ENCODE data around the gene RNF111.

Gene RNF111

DNA sequence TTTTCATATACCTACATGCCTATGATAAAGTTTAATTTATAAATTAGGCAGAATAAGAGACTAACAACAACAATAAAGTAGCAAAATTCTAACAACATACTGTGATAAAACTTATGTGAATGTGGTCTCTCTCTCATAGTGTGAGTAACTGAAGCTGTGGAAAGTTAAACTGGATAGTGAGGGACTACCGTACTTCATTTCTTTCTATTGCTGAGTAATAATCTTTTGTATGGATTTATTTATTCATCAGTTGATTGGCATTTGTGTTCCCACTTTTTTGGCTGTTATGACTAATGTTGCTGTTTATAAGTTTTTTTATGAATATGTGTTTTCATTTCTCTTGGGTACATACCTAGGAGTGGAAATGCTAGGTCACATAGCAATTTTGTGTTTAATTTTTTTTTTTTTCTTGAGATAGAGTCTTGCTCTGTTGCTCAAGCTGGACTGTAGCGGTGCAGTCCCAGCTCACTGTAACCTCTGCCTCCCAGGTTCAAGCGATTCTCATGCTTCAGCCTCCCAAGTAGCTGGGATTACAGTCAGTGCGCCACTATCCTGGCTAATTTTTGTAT is 41.0 kb downstream of the RNF111 start:
- H3K27ac ChIP-seq, result no peak overlapping the region
- no peak overlapping the region for H3K4me3 ChIP-seq (ENCODE audit: low read depth, low read length)
- H3K79me2 ChIP-seq, result peaks cover 19% of the 10 kb centered on the region
- H3K9ac ChIP-seq, result no peak overlapping the region
- H3K4me2 ChIP-seq (ENCODE audit: low read length), result no peak overlapping the region
- H3K27me3 ChIP-seq (ENCODE audit: control insufficient read depth, insufficient read depth, low read length), result no peaks in the 10 kb centered on the region
- no peaks in the 10 kb centered on the region for H3K9me3 ChIP-seq (ENCODE audit: control insufficient read depth, low read length)
- TF ChIP-seq, protein P1, sequence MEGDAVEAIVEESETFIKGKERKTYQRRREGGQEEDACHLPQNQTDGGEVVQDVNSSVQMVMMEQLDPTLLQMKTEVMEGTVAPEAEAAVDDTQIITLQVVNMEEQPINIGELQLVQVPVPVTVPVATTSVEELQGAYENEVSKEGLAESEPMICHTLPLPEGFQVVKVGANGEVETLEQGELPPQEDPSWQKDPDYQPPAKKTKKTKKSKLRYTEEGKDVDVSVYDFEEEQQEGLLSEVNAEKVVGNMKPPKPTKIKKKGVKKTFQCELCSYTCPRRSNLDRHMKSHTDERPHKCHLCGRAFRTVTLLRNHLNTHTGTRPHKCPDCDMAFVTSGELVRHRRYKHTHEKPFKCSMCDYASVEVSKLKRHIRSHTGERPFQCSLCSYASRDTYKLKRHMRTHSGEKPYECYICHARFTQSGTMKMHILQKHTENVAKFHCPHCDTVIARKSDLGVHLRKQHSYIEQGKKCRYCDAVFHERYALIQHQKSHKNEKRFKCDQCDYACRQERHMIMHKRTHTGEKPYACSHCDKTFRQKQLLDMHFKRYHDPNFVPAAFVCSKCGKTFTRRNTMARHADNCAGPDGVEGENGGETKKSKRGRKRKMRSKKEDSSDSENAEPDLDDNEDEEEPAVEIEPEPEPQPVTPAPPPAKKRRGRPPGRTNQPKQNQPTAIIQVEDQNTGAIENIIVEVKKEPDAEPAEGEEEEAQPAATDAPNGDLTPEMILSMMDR (IDR thresholded peaks at IDR 0.05), result no peak
- H3K4me1 ChIP-seq, result peaks cover 3% of the 10 kb centered on the region
- no peak overlapping the region for H2AFZ ChIP-seq
- no peaks in the 10 kb centered on the region for H3K36me3 ChIP-seq (ENCODE audit: control insufficient read depth, insufficient read depth, low read length)

DNA sequence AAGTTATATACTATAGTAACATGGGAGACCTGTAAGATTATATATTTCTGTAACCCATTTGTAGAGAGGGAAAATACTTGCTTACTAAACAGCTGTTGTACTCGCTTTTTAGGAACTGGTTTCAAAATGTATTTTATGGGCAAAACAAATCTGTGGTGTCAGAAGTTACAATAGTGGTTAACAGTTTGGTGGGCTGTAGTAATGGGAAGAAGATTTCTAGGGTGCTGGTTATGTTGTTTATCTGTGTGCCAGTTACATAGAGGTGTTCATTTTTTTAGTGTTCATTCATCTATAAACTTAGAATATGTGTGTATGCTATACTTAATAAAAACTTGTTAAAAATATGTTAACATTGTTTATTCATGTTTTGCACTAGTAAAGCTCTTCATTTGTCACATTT is 42.1 kb downstream of the RNF111 start:
- H3K27me3 ChIP-seq (ENCODE audit: control insufficient read depth, insufficient read depth, low read length), result no peaks in the 10 kb centered on the region
- TF ChIP-seq, protein P1 (IDR thresholded peaks at IDR 0.05), result no peak
- no peaks in the 10 kb centered on the region for H3K9me3 ChIP-seq (ENCODE audit: control insufficient read depth, low read length)
- peaks cover 3% of the 10 kb centered on the region for H3K4me1 ChIP-seq
- H3K4me3 ChIP-seq (ENCODE audit: low read depth, low read length), result no peak overlapping the region
- peaks cover 19% of the 10 kb centered on the region for H3K79me2 ChIP-seq
- no peak overlapping the region for H3K9ac ChIP-seq
- H3K36me3 ChIP-seq (ENCODE audit: control insufficient read depth, insufficient read depth, low read length), result no peaks in the 10 kb centered on the region
- H3K4me2 ChIP-seq (ENCODE audit: low read length), result no peak overlapping the region
- H3K27ac ChIP-seq, result no peak overlapping the region
- no peak overlapping the region for H2AFZ ChIP-seq

GRCh38 chr15:59035201-59035600 is 47.7 kb downstream of the RNF111 start:
- Histone ChIP-seq H3K4me1 (no peaks in the 10 kb centered on the region), H3K9me3 (ENCODE audit: control insufficient read depth, low read length) (no peaks in the 10 kb centered on the region), H3K9ac (no peak overlapping the region), H3K27me3 (ENCODE audit: control insufficient read depth, insufficient read depth, low read length) (no peaks in the 10 kb centered on the region), H2AFZ (no peak overlapping the region), H3K79me2 (peaks cover 8% of the 10 kb centered on the region), H3K36me3 (ENCODE audit: control insufficient read depth, insufficient read depth, low read length) (no peaks in the 10 kb centered on the region), H3K4me2 (ENCODE audit: low read length) (no peak overlapping the region), H3K4me3 (ENCODE audit: low read depth, low read length) (no peak overlapping the region), H3K27ac (no peak overlapping the region)
- TF ChIP-seq, protein P1 (IDR thresholded peaks at IDR 0.05), result no peak

GRCh38 chr15:59039225-59039624 is 51.8 kb downstream of the RNF111 start:
- Histone ChIP-seq H3K79me2 (peaks cover 2% of the 10 kb centered on the region), H3K4me3 (ENCODE audit: low read depth, low read length) (no peak overlapping the region), H3K36me3 (ENCODE audit: control insufficient read depth, insufficient read depth, low read length) (no peaks in the 10 kb centered on the region), H3K4me1 (no peaks in the 10 kb centered on the region), H3K27ac (no peak overlapping the region), H3K4me2 (ENCODE audit: low read length) (no peak overlapping the region), H3K9ac (no peak overlapping the region), H2AFZ (no peak overlapping the region), H3K27me3 (ENCODE audit: control insufficient read depth, insufficient read depth, low read length) (no peaks in the 10 kb centered on the region), H3K9me3 (ENCODE audit: control insufficient read depth, low read length) (no peaks in the 10 kb centered on the region)
- TF ChIP-seq, protein P1 (IDR thresholded peaks at IDR 0.05), result no peak

GRCh38 chr15:59042041-59042440 is 54.6 kb downstream of the RNF111 start:
- Histone ChIP-seq H3K9me3 (ENCODE audit: control insufficient read depth, low read length) (no peaks in the 10 kb centered on the region), H3K79me2 (peaks cover 5% of the 10 kb centered on the region), H3K9ac (no peak overlapping the region), H3K36me3 (ENCODE audit: control insufficient read depth, insufficient read depth, low read length) (no peaks in the 10 kb centered on the region), H3K4me3 (ENCODE audit: low read depth, low read length) (no peak overlapping the region), H3K27me3 (ENCODE audit: control insufficient read depth, insufficient read depth, low read length) (no peaks in the 10 kb centered on the region), H3K4me1 (no peaks in the 10 kb centered on the region), H3K27ac (no peak overlapping the region), H3K4me2 (ENCODE audit: low read length) (no peak overlapping the region), H2AFZ (no peak overlapping the region)
- TF ChIP-seq, protein P1 (IDR thresholded peaks at IDR 0.05), result no peak
